Adrenal gland (tissue), 12 donors: Measurements from ENCODE around the gene MDGA2. TPM values are rescaled to one million over a fixed set of nuclear protein-coding genes. Genes with fewer than 3 reads are reported as not detected.

Experiments used
- DNase-seq, 7 donors: peaks; one replicate each; pipeline ENCODE4 v3.0.0-alpha.2; 2019 to 2020
- H3K27ac ChIP-seq, 5 donors: fragments of 200-600 bp; sonication (generic) in 4 of 5; 1 replicate in 3 of 5; 2 replicates in 2 of 5; pipeline versions ENCODE4 v1.5.1 to v1.8.0; 2016 to 2020; ENCODE audit warnings: mild to moderate bottlenecking in 1 of 5
- H3K27me3 ChIP-seq: fragments of 200-600 bp; 2 replicates; pipeline ENCODE4 v1.8.0; 2021
- H3K36me3 ChIP-seq, 2 donors: fragments of 200-600 bp; replicated peaks in 1 of 2; 1 replicate in 1 of 2; 2 replicates in 1 of 2; pipeline versions ENCODE4 v1.5.1 to v1.8.0; 2018 to 2022
- H3K4me1 ChIP-seq, 2 donors: fragments of 200-600 bp; replicated peaks in 1 of 2; 1 replicate in 1 of 2; 2 replicates in 1 of 2; pipeline versions ENCODE4 v1.5.1 to v1.8.0; 2018 to 2021
- H3K4me3 ChIP-seq, 4 donors: fragments of 200-600 bp; sonication (generic) in 3 of 4; one replicate each; pipeline ENCODE4 v1.5.1; 2016 to 2018
- H3K9me3 ChIP-seq, 3 donors: fragments of 200-600 bp; sonication (generic) in 1 of 3; replicated peaks in 1 of 3; 1 replicate in 2 of 3; 2 replicates in 1 of 3; pipeline versions ENCODE4 v1.5.1 to v1.8.0; 2016 to 2021
- POLR2A ChIP-seq, 2 donors: fragments of 450-650 bp; IDR thresholded peaks; one replicate each; pipeline ENCODE4 v1.6.1; 2017; ENCODE audit warnings: antibody characterized with exemption in 2 of 2, mild to moderate bottlenecking in 2 of 2, moderate library complexity in 1 of 2
- WGBS, 4 donors: extraction: QIAGEN DNeasy Blood & Tissue Kit in 2 of 4; methylation state at CpG; one replicate each; pipeline versions ENCODE4 v1.1.5 to v1.1.7; 2013 to 2017; 5-methylcytosine and 5-hydroxymethylcytosine counted together
- intact Hi-C, 2 donors: fragments of 100-400 bp; cut with DNase I; formaldehyde crosslinking; loops; one replicate each; pipeline versions ENCODE4 v1.14.1 to v1.15.0; 2022 to 2023
- polyA plus RNA-seq, 3 donors: library from polyadenylated mRNA; stranded (reverse); fragments of 200-250 nt in 2 of 3; fragments of 350-450 nt in 1 of 3; fragmentation: Illumina TruSeq in 1 of 3; extraction: RNeasy Lipid Tissue Mini Kit (QIAGEN cat#74804) in 1 of 3; gene quantifications; one replicate each; pipeline ENCODE4 v1.2.3, GENCODE V29; 2013 to 2014
- total RNA-seq, 9 donors: library from RNA; depleted of rRNA in 4 of 9; stranded (reverse); fragments of >200 nt in 4 of 9; fragments of 120-200 nt in 1 of 9; fragmentation: NEBNext Ultra II Directional in 1 of 9; extraction: Animal tissue kit (Norgen Biotek cat#: 25700) in 1 of 9; gene quantifications; one replicate each; pipeline versions ENCODE4 v1.1.0 to v1.2.4, GENCODE V29; 2013 to 2023
- TF ChIP-seq, protein P1 (sequence below), 6 experiments: fragments of 450-650 bp in 4 of 6; fragments of 200-600 bp in 2 of 6; sonication (generic) in 1 of 6; IDR thresholded peaks; 1 replicate in 5 of 6; 2 replicates in 1 of 6; pipeline versions ENCODE4 v1.5.1 to v1.8.0; 2016 to 2021; ENCODE audit warnings: antibody characterized with exemption in 6 of 6, mild to moderate bottlenecking in 2 of 6, moderate library complexity in 1 of 6
- donor health status: healthy with polysubstance abuse.
- donor health status: Bipolar disorder and iron deficiency.
- donor health status: DM: yes; HTN: yes; CAD: no.
- donor health status: DM: no; HTN: no; CAD: no.
- donor health status: DM: no; HTN: no; CAD: no.
- donor health status: DM: yes; HTN: yes; CAD: no.

MDGA2 gene
- total and polyA plus RNA-seq, 12 donors, result 0.08 to 3.5 (median 0.34) TPM; not detected in 5

- WGBS, 4 donors, result 64 to 84% (median 70%) methylated on average over 1 of the region's 1 CpG
- H3K27me3 ChIP-seq, result no peaks in the 10 kb centered on the region
- H3K4me3 ChIP-seq, result no peak overlapping the region
- TF ChIP-seq, protein P1, sequence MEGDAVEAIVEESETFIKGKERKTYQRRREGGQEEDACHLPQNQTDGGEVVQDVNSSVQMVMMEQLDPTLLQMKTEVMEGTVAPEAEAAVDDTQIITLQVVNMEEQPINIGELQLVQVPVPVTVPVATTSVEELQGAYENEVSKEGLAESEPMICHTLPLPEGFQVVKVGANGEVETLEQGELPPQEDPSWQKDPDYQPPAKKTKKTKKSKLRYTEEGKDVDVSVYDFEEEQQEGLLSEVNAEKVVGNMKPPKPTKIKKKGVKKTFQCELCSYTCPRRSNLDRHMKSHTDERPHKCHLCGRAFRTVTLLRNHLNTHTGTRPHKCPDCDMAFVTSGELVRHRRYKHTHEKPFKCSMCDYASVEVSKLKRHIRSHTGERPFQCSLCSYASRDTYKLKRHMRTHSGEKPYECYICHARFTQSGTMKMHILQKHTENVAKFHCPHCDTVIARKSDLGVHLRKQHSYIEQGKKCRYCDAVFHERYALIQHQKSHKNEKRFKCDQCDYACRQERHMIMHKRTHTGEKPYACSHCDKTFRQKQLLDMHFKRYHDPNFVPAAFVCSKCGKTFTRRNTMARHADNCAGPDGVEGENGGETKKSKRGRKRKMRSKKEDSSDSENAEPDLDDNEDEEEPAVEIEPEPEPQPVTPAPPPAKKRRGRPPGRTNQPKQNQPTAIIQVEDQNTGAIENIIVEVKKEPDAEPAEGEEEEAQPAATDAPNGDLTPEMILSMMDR (IDR thresholded peaks at IDR 0.05), result no peak
- TF ChIP-seq POLR2A (IDR thresholded peaks at IDR 0.05), result no peak
- no peak for DNase-seq
- H3K36me3 ChIP-seq, result no peaks in the 10 kb centered on the region
- intact Hi-C loops, result no loop called here
- no peaks in the 10 kb centered on the region for H3K9me3 ChIP-seq
- H3K27ac ChIP-seq, result no peak overlapping the region
- no peaks in the 10 kb centered on the region for H3K4me1 ChIP-seq
Measured at GRCh38 chr14:47595552-47595951, 79.9 kb downstream of the MDGA2 start.

DNA sequence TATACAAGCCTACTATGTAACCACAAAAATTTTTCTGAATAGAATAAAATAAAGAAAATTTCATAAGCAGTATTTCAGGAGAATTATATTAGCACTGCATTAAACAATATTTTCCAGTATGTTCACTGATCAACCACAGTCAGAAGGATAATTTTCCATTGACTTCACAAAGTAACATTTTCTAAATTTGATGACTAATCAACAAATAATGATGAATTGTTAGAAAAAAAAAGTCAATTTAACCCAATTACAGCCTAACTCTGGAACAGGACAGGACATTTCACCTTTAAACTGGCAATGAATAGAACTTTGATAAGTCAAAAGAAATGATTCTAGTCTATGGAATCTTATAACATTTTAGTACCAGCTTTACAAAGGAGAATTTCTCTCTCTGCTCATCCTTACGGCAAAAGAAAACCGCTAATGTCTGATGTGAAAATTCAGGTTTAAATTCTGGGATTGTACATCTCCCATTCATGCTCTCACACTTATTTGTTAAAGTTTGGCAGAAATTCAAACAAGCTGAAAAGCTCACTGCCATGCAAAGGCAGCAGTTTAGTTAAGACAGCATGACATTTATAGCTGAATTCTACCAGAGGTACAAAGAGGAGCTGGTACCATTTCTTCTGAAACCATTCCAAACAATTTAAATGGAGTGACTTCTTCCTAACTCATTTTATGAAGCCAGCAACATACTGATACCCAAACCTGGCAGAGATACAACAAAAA lies 84.5 kb downstream of the MDGA2 start:
- no peak for DNase-seq
- Histone ChIP-seq H3K36me3 (no peaks in the 10 kb centered on the region), H3K9me3 (no peaks in the 10 kb centered on the region), H3K4me1 (no peaks in the 10 kb centered on the region), H3K27ac (no peak overlapping the region), H3K27me3 (no peaks in the 10 kb centered on the region), H3K4me3 (no peak overlapping the region)
- 38 to 45% (median 40%) methylated on average over 2 of the region's 2 CpGs for WGBS, 4 donors
- intact Hi-C loops, result no loop called here
- TF ChIP-seq, protein P1 (IDR thresholded peaks at IDR 0.05), result no peak
- no peak for TF ChIP-seq POLR2A (IDR thresholded peaks at IDR 0.05)

- no peak for DNase-seq
- intact Hi-C loops, result no loop called here
- WGBS, 4 donors, result 85 to 90% (median 87%) methylated on average over 7 of the region's 7 CpGs
- no peaks in the 10 kb centered on the region for H3K9me3 ChIP-seq
- H3K27me3 ChIP-seq, result no peaks in the 10 kb centered on the region
- H3K4me1 ChIP-seq, result no peaks in the 10 kb centered on the region
- no peaks in the 10 kb centered on the region for H3K36me3 ChIP-seq
- no peak overlapping the region for H3K27ac ChIP-seq
- TF ChIP-seq, protein P1 (IDR thresholded peaks at IDR 0.05), result no peak
- TF ChIP-seq POLR2A (IDR thresholded peaks at IDR 0.05), result no peak
- no peak overlapping the region for H3K4me3 ChIP-seq
Measured at GRCh38 chr14:47585447-47585846, 90.0 kb downstream of the MDGA2 start.

DNA sequence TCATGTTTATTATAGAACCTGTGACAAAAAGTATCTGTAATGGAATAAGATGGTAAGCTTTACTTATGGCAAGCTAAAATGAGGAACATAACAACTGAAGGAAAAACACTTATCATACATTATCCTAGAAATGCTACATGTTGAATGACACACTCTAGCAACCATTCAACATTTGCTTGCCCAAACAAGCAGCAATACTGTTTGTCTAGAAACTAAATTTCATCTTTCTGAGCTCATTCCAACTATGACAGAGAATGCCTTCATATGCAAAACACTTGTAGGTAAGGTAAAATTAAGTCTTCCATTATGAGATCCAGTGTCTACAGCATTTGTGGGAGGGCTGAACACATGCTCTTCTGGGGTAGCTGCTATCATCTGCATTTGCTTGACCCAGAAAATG lies 108.1 kb downstream of the MDGA2 start:
- no peaks in the 10 kb centered on the region for H3K36me3 ChIP-seq
- intact Hi-C loops, result no loop called here
- no peaks in the 10 kb centered on the region for H3K9me3 ChIP-seq
- no peak for DNase-seq
- no peaks in the 10 kb centered on the region for H3K4me1 ChIP-seq
- TF ChIP-seq POLR2A (IDR thresholded peaks at IDR 0.05), result no peak
- TF ChIP-seq, protein P1 (IDR thresholded peaks at IDR 0.05), result no peak
- no peaks in the 10 kb centered on the region for H3K27me3 ChIP-seq
- H3K27ac ChIP-seq, result no peak overlapping the region
- H3K4me3 ChIP-seq, result no peak overlapping the region
